Measurements from ENCODE around the gene CLIP2. TPM values are rescaled to one million over a fixed set of nuclear protein-coding genes. Genes with fewer than 3 reads are reported as not detected.
"Not testable (repeated sequence)": the region's sequence is repeated elsewhere in the genome, so short reads cannot be mapped to it uniquely, and the experiment has no call there.

CLIP2 gene
- total RNA-seq, 2 experiments from 2014 or later, result 3.6 to 6.3 TPM

- DNase-seq (ENCODE audit: low spot score), result no peak
- Histone ChIP-seq H3K9me2 (ENCODE audit: insufficient read depth, low read length) (no peaks in the 10 kb centered on the region), H3K4me1 (ENCODE audit: insufficient read depth, low read length, poor library complexity, severe bottlenecking) (peaks cover 5% of the 10 kb centered on the region), H3K9me3 (ENCODE audit: low read length) (no peaks in the 10 kb centered on the region), H3K27ac (ENCODE audit: low read depth, low read length, poor library complexity, severe bottlenecking) (no peak overlapping the region), H2AFZ (ENCODE audit: low read length) (no peak overlapping the region), H3K36me3 (ENCODE audit: insufficient read depth, low read length) (no peaks in the 10 kb centered on the region), H3K4me2 (ENCODE audit: low read length) (no peak overlapping the region), H4K20me1 (ENCODE audit: insufficient read depth, low read length) (no peaks in the 10 kb centered on the region), H3K79me2 (ENCODE audit: insufficient read depth, low read depth, low read length) (no peaks in the 10 kb centered on the region), H3K4me3 (ENCODE audit: low read depth, low read length, poor library complexity, severe bottlenecking) (no peak overlapping the region)
- BruUV-seq (replicated peaks), result no TSS peak
- ChIA-PET POLR2A (interaction anchor here (0.6 kb wide), 2 partner anchors 11 to 49 kb away, joined by 3 to 5 read pairs; no protein-coding TSS in a partner anchor), CTCF (ENCODE audit: unreplicated experiment) (no interaction called here)
- TF ChIP-seq EZH2phosphoT487 (IDR thresholded peaks at IDR 0.05; ENCODE audit: borderline replicate concordance, low read depth, low read length), result no peak
- TF ChIP-seq, protein P1, sequence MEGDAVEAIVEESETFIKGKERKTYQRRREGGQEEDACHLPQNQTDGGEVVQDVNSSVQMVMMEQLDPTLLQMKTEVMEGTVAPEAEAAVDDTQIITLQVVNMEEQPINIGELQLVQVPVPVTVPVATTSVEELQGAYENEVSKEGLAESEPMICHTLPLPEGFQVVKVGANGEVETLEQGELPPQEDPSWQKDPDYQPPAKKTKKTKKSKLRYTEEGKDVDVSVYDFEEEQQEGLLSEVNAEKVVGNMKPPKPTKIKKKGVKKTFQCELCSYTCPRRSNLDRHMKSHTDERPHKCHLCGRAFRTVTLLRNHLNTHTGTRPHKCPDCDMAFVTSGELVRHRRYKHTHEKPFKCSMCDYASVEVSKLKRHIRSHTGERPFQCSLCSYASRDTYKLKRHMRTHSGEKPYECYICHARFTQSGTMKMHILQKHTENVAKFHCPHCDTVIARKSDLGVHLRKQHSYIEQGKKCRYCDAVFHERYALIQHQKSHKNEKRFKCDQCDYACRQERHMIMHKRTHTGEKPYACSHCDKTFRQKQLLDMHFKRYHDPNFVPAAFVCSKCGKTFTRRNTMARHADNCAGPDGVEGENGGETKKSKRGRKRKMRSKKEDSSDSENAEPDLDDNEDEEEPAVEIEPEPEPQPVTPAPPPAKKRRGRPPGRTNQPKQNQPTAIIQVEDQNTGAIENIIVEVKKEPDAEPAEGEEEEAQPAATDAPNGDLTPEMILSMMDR (conservative IDR thresholded peaks at IDR 0.05; ENCODE audit: low read length), result no peak
- intact Hi-C loops (cut with micrococcal nuclease; ENCODE audit: unreplicated experiment), result no loop called here
Observed at GRCh38 chr7:74317146-74317782, 28.1 kb downstream of the CLIP2 start.

DNA sequence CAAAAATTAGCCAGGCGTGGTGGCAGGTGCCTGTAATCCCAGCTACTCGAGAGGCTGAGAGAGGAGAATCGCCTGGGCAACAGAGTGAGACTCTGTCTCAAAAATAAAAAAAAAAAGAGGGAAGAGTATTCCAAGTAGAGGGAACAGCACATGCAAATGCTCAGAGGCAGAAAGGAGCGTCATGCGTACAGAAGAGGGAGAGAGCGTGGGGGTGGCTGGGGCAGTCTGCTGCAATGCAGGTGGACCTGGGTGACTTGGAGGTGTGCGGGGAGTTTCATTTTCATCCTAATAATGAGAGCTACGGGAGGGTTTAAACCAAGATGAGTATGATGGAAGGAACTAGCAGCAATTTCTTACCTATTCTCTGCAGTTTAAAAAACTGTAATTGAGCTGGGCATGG, 28.8 kb downstream of the CLIP2 start:
- TF ChIP-seq EZH2phosphoT487 (IDR thresholded peaks at IDR 0.05; ENCODE audit: borderline replicate concordance, low read depth, low read length), result no peak
- TF ChIP-seq, protein P1 (conservative IDR thresholded peaks at IDR 0.05; ENCODE audit: low read length), result no peak
- H3K36me3 ChIP-seq (ENCODE audit: insufficient read depth, low read length), result no peaks in the 10 kb centered on the region
- intact Hi-C loops (cut with micrococcal nuclease; ENCODE audit: unreplicated experiment), result no loop called here
- H3K9me3 ChIP-seq (ENCODE audit: low read length), result no peaks in the 10 kb centered on the region
- no TSS peak for BruUV-seq (replicated peaks)
- H3K9me2 ChIP-seq (ENCODE audit: insufficient read depth, low read length), result no peaks in the 10 kb centered on the region
- ChIA-PET CTCF (ENCODE audit: unreplicated experiment) (no interaction called here), POLR2A (interaction anchor here (0.6 kb wide), 1 partner anchor 11 kb away, joined by 3 read pairs; no protein-coding TSS in a partner anchor)
- no peak overlapping the region for H3K4me3 ChIP-seq (ENCODE audit: low read depth, low read length, poor library complexity, severe bottlenecking)
- H3K4me1 ChIP-seq (ENCODE audit: insufficient read depth, low read length, poor library complexity, severe bottlenecking), result peaks cover 5% of the 10 kb centered on the region
- no peaks in the 10 kb centered on the region for H3K79me2 ChIP-seq (ENCODE audit: insufficient read depth, low read depth, low read length)
- DNase-seq (ENCODE audit: low spot score), result no peak
- H2AFZ ChIP-seq (ENCODE audit: low read length), result no peak overlapping the region
- H3K27ac ChIP-seq (ENCODE audit: low read depth, low read length, poor library complexity, severe bottlenecking), result no peak overlapping the region
- no peak overlapping the region for H3K4me2 ChIP-seq (ENCODE audit: low read length)
- no peaks in the 10 kb centered on the region for H4K20me1 ChIP-seq (ENCODE audit: insufficient read depth, low read length)

DNA sequence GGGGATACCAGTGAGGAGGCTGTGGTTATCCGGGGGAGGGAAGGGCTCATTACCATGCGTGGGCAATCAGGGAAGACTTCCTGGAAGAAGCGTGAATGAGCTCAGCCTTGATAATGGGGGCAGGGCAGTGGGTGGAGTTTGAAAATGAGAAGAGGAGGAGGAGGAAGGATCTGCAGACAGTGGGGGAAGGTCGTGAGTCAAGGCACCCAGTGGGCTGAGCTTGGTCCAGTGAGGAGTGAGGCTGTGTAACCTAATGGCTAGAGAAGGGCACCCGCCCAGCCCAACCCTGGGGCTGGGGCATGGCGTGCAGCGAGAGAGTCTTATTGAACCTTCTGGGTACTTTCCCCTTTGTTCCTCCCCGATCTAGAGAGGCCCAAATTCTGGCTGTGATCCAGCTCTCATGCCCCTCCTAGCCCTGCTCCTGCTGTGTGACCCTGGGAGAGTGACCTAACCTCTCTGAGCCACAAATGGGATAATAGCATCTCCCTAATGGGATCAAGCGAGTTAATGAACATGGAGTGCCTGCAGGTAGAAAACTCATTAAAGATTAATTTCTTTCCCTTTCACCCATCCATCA, 31.5 kb downstream of the CLIP2 start:
- TF ChIP-seq EZH2phosphoT487 (IDR thresholded peaks at IDR 0.05; ENCODE audit: borderline replicate concordance, low read depth, low read length), result no peak
- TF ChIP-seq, protein P1 (conservative IDR thresholded peaks at IDR 0.05; ENCODE audit: low read length), result no peak
- ChIA-PET POLR2A (interaction anchor here (0.7 kb wide), 1 partner anchor 51 kb away, joined by 3 read pairs; no protein-coding TSS in a partner anchor), CTCF (ENCODE audit: unreplicated experiment) (interaction anchor here (0.6 kb wide), 1 partner anchor 11 kb away, joined by 3 read pairs; no protein-coding TSS in a partner anchor)
- no peaks in the 10 kb centered on the region for H4K20me1 ChIP-seq (ENCODE audit: insufficient read depth, low read length)
- H3K4me2 ChIP-seq (ENCODE audit: low read length), result no peak overlapping the region
- H3K79me2 ChIP-seq (ENCODE audit: insufficient read depth, low read depth, low read length), result no peaks in the 10 kb centered on the region
- H3K36me3 ChIP-seq (ENCODE audit: insufficient read depth, low read length), result no peaks in the 10 kb centered on the region
- intact Hi-C loops (cut with micrococcal nuclease; ENCODE audit: unreplicated experiment), result no loop called here
- no peak overlapping the region for H3K4me3 ChIP-seq (ENCODE audit: low read depth, low read length, poor library complexity, severe bottlenecking)
- H3K9me2 ChIP-seq (ENCODE audit: insufficient read depth, low read length), result no peaks in the 10 kb centered on the region
- H3K4me1 ChIP-seq (ENCODE audit: insufficient read depth, low read length, poor library complexity, severe bottlenecking), result peaks cover 5% of the 10 kb centered on the region
- BruUV-seq (replicated peaks), result no TSS peak
- no peaks in the 10 kb centered on the region for H3K9me3 ChIP-seq (ENCODE audit: low read length)
- DNase-seq (ENCODE audit: low spot score), result no peak
- H3K27ac ChIP-seq (ENCODE audit: low read depth, low read length, poor library complexity, severe bottlenecking), result no peak overlapping the region
- no peak overlapping the region for H2AFZ ChIP-seq (ENCODE audit: low read length)

GRCh38 chr7:74322892-74323291, 33.7 kb downstream of the CLIP2 start:
- H3K27ac ChIP-seq (ENCODE audit: low read depth, low read length, poor library complexity, severe bottlenecking); BruUV-seq (replicated peaks); H3K79me2 ChIP-seq (ENCODE audit: insufficient read depth, low read depth, low read length); H3K4me1 ChIP-seq (ENCODE audit: insufficient read depth, low read length, poor library complexity, severe bottlenecking); intact Hi-C loops (cut with micrococcal nuclease; ENCODE audit: unreplicated experiment); H3K9me2 ChIP-seq (ENCODE audit: insufficient read depth, low read length); H3K9me3 ChIP-seq (ENCODE audit: low read length); H3K4me2 ChIP-seq (ENCODE audit: low read length); H3K4me3 ChIP-seq (ENCODE audit: low read depth, low read length, poor library complexity, severe bottlenecking); DNase-seq (ENCODE audit: low spot score); H2AFZ ChIP-seq (ENCODE audit: low read length); H3K36me3 ChIP-seq (ENCODE audit: insufficient read depth, low read length); H4K20me1 ChIP-seq (ENCODE audit: insufficient read depth, low read length): not testable (repeated sequence)
- ChIA-PET POLR2A (interaction anchor here (0.6 kb wide), 1 partner anchor 306 kb away, joined by 3 read pairs; no protein-coding TSS in a partner anchor), CTCF (ENCODE audit: unreplicated experiment) (interaction anchor here (0.6 kb wide), 1 partner anchor 17 kb away, joined by 3 read pairs; no protein-coding TSS in a partner anchor)

All from OCI-LY7 (cell line).